ENCODE data around the gene OSBPL2.

DNA sequence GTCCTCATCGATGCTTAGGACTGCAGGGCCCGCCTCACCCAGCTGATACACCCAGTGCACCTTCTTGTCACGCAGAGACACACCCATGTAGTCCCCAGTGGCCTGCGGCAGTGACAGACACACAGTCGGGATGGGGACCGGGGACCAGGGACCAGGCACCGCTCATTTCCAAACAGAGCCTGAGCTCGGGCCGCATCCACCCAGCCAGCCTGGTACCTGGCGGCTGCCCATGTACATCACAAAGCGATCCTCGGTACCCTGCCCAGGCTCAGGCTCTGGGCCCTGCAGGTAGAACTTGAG is 76.0 kb downstream of the OSBPL2 start:
- TF ChIP-seq, protein P1, sequence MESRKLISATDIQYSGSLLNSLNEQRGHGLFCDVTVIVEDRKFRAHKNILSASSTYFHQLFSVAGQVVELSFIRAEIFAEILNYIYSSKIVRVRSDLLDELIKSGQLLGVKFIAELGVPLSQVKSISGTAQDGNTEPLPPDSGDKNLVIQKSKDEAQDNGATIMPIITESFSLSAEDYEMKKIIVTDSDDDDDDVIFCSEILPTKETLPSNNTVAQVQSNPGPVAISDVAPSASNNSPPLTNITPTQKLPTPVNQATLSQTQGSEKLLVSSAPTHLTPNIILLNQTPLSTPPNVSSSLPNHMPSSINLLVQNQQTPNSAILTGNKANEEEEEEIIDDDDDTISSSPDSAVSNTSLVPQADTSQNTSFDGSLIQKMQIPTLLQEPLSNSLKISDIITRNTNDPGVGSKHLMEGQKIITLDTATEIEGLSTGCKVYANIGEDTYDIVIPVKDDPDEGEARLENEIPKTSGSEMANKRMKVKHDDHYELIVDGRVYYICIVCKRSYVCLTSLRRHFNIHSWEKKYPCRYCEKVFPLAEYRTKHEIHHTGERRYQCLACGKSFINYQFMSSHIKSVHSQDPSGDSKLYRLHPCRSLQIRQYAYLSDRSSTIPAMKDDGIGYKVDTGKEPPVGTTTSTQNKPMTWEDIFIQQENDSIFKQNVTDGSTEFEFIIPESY (IDR thresholded peaks at IDR 0.05; ENCODE audit: extremely low read depth, insufficient replicate concordance, low read length), result no peak
- TF ChIP-seq EZH2 (IDR thresholded peaks at IDR 0.05) (no peak), POLR2A (IDR thresholded peaks at IDR 0.05; ENCODE audit: borderline replicate concordance, extremely low read depth, insufficient read depth, insufficient read length) (no peak), ZFX (IDR thresholded peaks at IDR 0.05) (no peak), ELF1 (IDR thresholded peaks at IDR 0.05; ENCODE audit: borderline replicate concordance, low read depth) (no peak), EZH2phosphoT487 (IDR thresholded peaks at IDR 0.05; ENCODE audit: borderline replicate concordance) (no peak), EGR1 (IDR thresholded peaks at IDR 0.05; ENCODE audit: low read depth) (no peak), RAD21 (IDR thresholded peaks at IDR 0.05; ENCODE audit: low read depth) (no peak)
- TF ChIP-seq, protein P2, sequence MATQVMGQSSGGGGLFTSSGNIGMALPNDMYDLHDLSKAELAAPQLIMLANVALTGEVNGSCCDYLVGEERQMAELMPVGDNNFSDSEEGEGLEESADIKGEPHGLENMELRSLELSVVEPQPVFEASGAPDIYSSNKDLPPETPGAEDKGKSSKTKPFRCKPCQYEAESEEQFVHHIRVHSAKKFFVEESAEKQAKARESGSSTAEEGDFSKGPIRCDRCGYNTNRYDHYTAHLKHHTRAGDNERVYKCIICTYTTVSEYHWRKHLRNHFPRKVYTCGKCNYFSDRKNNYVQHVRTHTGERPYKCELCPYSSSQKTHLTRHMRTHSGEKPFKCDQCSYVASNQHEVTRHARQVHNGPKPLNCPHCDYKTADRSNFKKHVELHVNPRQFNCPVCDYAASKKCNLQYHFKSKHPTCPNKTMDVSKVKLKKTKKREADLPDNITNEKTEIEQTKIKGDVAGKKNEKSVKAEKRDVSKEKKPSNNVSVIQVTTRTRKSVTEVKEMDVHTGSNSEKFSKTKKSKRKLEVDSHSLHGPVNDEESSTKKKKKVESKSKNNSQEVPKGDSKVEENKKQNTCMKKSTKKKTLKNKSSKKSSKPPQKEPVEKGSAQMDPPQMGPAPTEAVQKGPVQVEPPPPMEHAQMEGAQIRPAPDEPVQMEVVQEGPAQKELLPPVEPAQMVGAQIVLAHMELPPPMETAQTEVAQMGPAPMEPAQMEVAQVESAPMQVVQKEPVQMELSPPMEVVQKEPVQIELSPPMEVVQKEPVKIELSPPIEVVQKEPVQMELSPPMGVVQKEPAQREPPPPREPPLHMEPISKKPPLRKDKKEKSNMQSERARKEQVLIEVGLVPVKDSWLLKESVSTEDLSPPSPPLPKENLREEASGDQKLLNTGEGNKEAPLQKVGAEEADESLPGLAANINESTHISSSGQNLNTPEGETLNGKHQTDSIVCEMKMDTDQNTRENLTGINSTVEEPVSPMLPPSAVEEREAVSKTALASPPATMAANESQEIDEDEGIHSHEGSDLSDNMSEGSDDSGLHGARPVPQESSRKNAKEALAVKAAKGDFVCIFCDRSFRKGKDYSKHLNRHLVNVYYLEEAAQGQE (IDR thresholded peaks at IDR 0.05; ENCODE audit: low read depth), result no peak
- TF ChIP-seq, protein P3, sequence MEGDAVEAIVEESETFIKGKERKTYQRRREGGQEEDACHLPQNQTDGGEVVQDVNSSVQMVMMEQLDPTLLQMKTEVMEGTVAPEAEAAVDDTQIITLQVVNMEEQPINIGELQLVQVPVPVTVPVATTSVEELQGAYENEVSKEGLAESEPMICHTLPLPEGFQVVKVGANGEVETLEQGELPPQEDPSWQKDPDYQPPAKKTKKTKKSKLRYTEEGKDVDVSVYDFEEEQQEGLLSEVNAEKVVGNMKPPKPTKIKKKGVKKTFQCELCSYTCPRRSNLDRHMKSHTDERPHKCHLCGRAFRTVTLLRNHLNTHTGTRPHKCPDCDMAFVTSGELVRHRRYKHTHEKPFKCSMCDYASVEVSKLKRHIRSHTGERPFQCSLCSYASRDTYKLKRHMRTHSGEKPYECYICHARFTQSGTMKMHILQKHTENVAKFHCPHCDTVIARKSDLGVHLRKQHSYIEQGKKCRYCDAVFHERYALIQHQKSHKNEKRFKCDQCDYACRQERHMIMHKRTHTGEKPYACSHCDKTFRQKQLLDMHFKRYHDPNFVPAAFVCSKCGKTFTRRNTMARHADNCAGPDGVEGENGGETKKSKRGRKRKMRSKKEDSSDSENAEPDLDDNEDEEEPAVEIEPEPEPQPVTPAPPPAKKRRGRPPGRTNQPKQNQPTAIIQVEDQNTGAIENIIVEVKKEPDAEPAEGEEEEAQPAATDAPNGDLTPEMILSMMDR (IDR thresholded peaks at IDR 0.05 in 2 of 3, conservative IDR thresholded peaks at IDR 0.05 in 1 of 3; ENCODE audit: borderline replicate concordance in 1 of 3, insufficient read depth in 1 of 3, low read depth in 2 of 3, low read length in 2 of 3), result no peak

Measured in HCT116 (cell line).